Stomach (tissue), 4 donors: ENCODE results near the gene CMTM6.

Experiments used
- CTCF ChIP-seq, 7 experiments: fragments of 450-650 bp in 4 of 7; fragments of 200-600 bp in 3 of 7; sonication (generic) in 3 of 7; IDR thresholded peaks; one replicate each; pipeline ENCODE4 v1.5.1; 2016 to 2019; ENCODE audit warnings: antibody characterized with exemption in 7 of 7, control low read depth in 2 of 7, mild to moderate bottlenecking in 1 of 7
- EP300 ChIP-seq: sonication (generic); formaldehyde crosslinking; IDR thresholded peaks from one replicate; pipeline ENCODE4 v1.6.1; 2017; ENCODE audit warnings: antibody characterized with exemption
- POLR2A ChIP-seq, 4 donors: fragments of 450-650 bp; IDR thresholded peaks; one replicate each; pipeline ENCODE4 v1.6.1; 2016; ENCODE audit warnings: antibody characterized with exemption in 4 of 4, control low read depth in 2 of 4, mild to moderate bottlenecking in 1 of 4, moderate library complexity in 1 of 4

GRCh38 chr3:32438596-32439344 is 63.9 kb downstream of the CMTM6 start:
- no peak for TF ChIP-seq CTCF (IDR thresholded peaks at IDR 0.05)
- TF ChIP-seq POLR2A (IDR thresholded peaks at IDR 0.05) = no peak
- no peak for TF ChIP-seq EP300
